B cell (primary cell): ENCODE data around the gene PARD6A. TPM values are rescaled to one million over a fixed set of nuclear protein-coding genes. Genes with fewer than 3 reads are reported as not detected.

Experiments
- ATAC-seq: fragments of 200-7000 bp; cut with Tn5 transposase; one replicate; pipeline ENCODE4 v1.10.0; 2021; ENCODE audit warnings: low read depth, mild to moderate bottlenecking, moderate number of reproducible peaks, moderate library complexity
- CTCF ChIA-PET: fragments of 350-600 bp; sonication (Branson Sonifier 250); formaldehyde crosslinking; loops from one replicate; lab custom pipeline; 2021; ENCODE audit warnings: antibody characterized with exemption, inconsistent platforms; lab: Charles Lee
- POLR2A ChIA-PET: fragments of 350-600 bp; sonication (Branson Sonifier 250); formaldehyde crosslinking; loops from one replicate; lab custom pipeline; 2021; ENCODE audit warnings: antibody characterized with exemption; lab: Charles Lee
- DNase-seq: peaks from one replicate; pipeline ENCODE4 v3.0.0; 2013
- H2AFZ ChIP-seq: 2 replicates; pipeline ENCODE4 v1.6.1; 2012; ENCODE audit warnings: mild to moderate bottlenecking, low read depth, low read length; ENCODE audit not compliant: insufficient read depth, poor library complexity, severe bottlenecking
- H3K27ac ChIP-seq, 2 donors: 1 replicate in 1 of 2; 2 replicates in 1 of 2; pipeline ENCODE4 v1.5.1; 2012 to 2013; ENCODE audit warnings: low read length in 2 of 2, mild to moderate bottlenecking in 2 of 2, moderate library complexity in 1 of 2
- H3K27me3 ChIP-seq, 4 experiments: fragments of 200-600 bp in 1 of 4; sonication (generic) in 1 of 4; replicated peaks in 1 of 4; 1 replicate in 2 of 4; 2 replicates in 2 of 4; pipeline versions ENCODE4 v1.6.1 to v1.7.0; 2013 to 2016; ENCODE audit warnings: low read length in 3 of 4, mild to moderate bottlenecking in 2 of 4, mixed read lengths in 1 of 4, moderate library complexity in 1 of 4; ENCODE audit not compliant: insufficient read depth in 4 of 4, control insufficient read depth in 3 of 4; ENCODE audit errors: control extremely low read depth in 1 of 4
- H3K36me3 ChIP-seq, 2 experiments: replicated peaks in 1 of 2; 1 replicate in 1 of 2; 2 replicates in 1 of 2; pipeline versions ENCODE4 v1.6.1 to v1.7.1; 2013; ENCODE audit warnings: low read length in 1 of 2; ENCODE audit not compliant: insufficient read depth in 2 of 2, control insufficient read depth in 1 of 2; ENCODE audit errors: control extremely low read depth in 1 of 2, extremely low read depth in 1 of 2
- H3K4me1 ChIP-seq, 2 donors: fragments of 200-600 bp in 1 of 2; sonication (generic) in 1 of 2; 1 replicate in 1 of 2; 2 replicates in 1 of 2; pipeline versions ENCODE4 v1.5.1 to v1.6.1; 2013 to 2017; ENCODE audit warnings: low read length in 2 of 2; ENCODE audit not compliant: control insufficient read depth in 2 of 2, insufficient read depth in 2 of 2
- H3K4me2 ChIP-seq: replicated peaks from 2 replicates; pipeline ENCODE3; 2012; ENCODE audit warnings: mild to moderate bottlenecking, low read depth, low read length; ENCODE audit not compliant: poor library complexity, severe bottlenecking
- H3K4me3 ChIP-seq, 5 experiments: fragments of 200-600 bp in 1 of 5; sonication (generic) in 1 of 5; 1 replicate in 3 of 5; 2 replicates in 2 of 5; pipeline versions ENCODE4 v1.5.1 to v1.7.0; 2011 to 2016; ENCODE audit warnings: low read length in 4 of 5, mild to moderate bottlenecking in 4 of 5, low read depth in 2 of 5, control low read depth in 1 of 5, moderate library complexity in 1 of 5; ENCODE audit not compliant: insufficient read depth in 1 of 5; ENCODE audit errors: control extremely low read depth in 1 of 5, extremely low read depth in 1 of 5
- H3K79me2 ChIP-seq: fragments of 200-600 bp; sonication (generic); one replicate; pipeline ENCODE4 v1.6.0; 2016; ENCODE audit warnings: low read length; ENCODE audit not compliant: control insufficient read depth, insufficient read depth
- H3K9ac ChIP-seq: fragments of 200-600 bp; sonication (generic); 2 replicates; pipeline ENCODE4 v1.6.1; 2017; ENCODE audit warnings: mild to moderate bottlenecking, low read length, moderate library complexity
- H3K9me3 ChIP-seq, 3 donors: one replicate each; pipeline versions ENCODE4 v1.6.1 to v1.7.1; 2013; ENCODE audit warnings: low read length in 2 of 3; ENCODE audit not compliant: control insufficient read depth in 2 of 3, insufficient read depth in 1 of 3; ENCODE audit errors: control extremely low read depth in 1 of 3
- H4K20me1 ChIP-seq: 2 replicates; pipeline ENCODE4 v1.6.0; 2012; ENCODE audit warnings: mild to moderate bottlenecking, low read length; ENCODE audit not compliant: insufficient read depth, control insufficient read depth, poor library complexity, severe bottlenecking
- H3K27ac Mint-ChIP-seq: one replicate; pipeline ENCODE4 v1.8.0; 2021; ENCODE audit warnings: mixed read lengths
- H3K27me3 Mint-ChIP-seq: one replicate; pipeline ENCODE4 v1.8.0; 2021; ENCODE audit warnings: mixed read lengths
- H3K4me1 Mint-ChIP-seq: one replicate; pipeline ENCODE4 v1.8.0; 2021; ENCODE audit warnings: mixed read lengths
- H3K4me3 Mint-ChIP-seq: one replicate; pipeline ENCODE4 v1.8.0; 2021; ENCODE audit warnings: mixed read lengths
- H3K9me3 Mint-ChIP-seq: one replicate; pipeline ENCODE4 v1.8.0; 2022; ENCODE audit warnings: mixed read lengths; ENCODE audit not compliant: insufficient read depth
- CTCF ChIP-seq: fragments of 200-600 bp; IDR thresholded peaks from one replicate; pipeline ENCODE4 v1.8.0; 2022; ENCODE audit warnings: antibody characterized with exemption, mild to moderate bottlenecking
- EZH2 ChIP-seq: IDR thresholded peaks from 2 replicates; pipeline ENCODE4 v1.6.1; 2012; ENCODE audit warnings: borderline replicate concordance, low read depth, mild to moderate bottlenecking, moderate library complexity, low read length; ENCODE audit not compliant: insufficient read depth, poor library complexity, severe bottlenecking
- WGBS: methylation state at CpG from one replicate; pipeline ENCODE4 v1.1.5; 2013; ENCODE audit warnings: missing lambda C conversion rate; ENCODE audit not compliant: insufficient coverage; 5-methylcytosine and 5-hydroxymethylcytosine counted together
- intact Hi-C: fragments of 100-400 bp; cut with micrococcal nuclease; formaldehyde crosslinking; loops from one replicate; pipeline ENCODE4 v1.10.0; 2022
- polyA plus RNA-seq: library from polyadenylated mRNA; depleted of rRNA; stranded (reverse); fragments of >200 nt; gene quantifications from 2 replicates; pipeline ENCODE4 v1.2.3, GENCODE V29; 2012
- total RNA-seq, 2 donors: library from RNA; stranded (reverse); fragments of 120-200 nt in 1 of 2; gene quantifications; 1 replicate in 1 of 2; 2 replicates in 1 of 2; pipeline versions ENCODE4 v1.2.3 to v1.2.4, GENCODE V29; 2013 to 2022

PARD6A gene
- total and polyA plus RNA-seq, 2 donors (not counting 1 experiment from before 2014, with no cell fraction given), result 14.8 to 15.9 TPM

- intact Hi-C loops, result loop anchor here (10.0 kb wide), 2 partner anchors 423 to 1467 kb away; partner anchors contain the start of genes CHTF8, FHOD1, SLC9A5 and UTP4
- CTCF ChIA-PET, result interaction anchor here (0.6 to 11.7 kb wide), 25 partner anchors 11 to 337 kb away, joined by 3 to 136 read pairs (median 5); partner anchors contain the start of genes ATP6V0D1, CARMIL2, CTCF and GFOD2
- Mint-ChIP-seq H3K4me3 (peak overlapping the region; percentile 91), H3K9me3 (no peaks in the 10 kb centered on the region), H3K4me1 (peaks cover 44% of the 10 kb centered on the region), H3K27me3 (no peaks in the 10 kb centered on the region), H3K27ac (peak overlapping the region; percentile 84)
- Histone ChIP-seq H3K27ac (peak overlapping the region; percentile 77 to 86), H3K9ac (peak overlapping the region; percentile 87), H3K4me1 (peaks cover 34 to 44% of the 10 kb centered on the region in 2 donors), H3K4me3 (peak overlapping the region in 4 of 5 experiments; percentile 67 to 91 (median 80)), H4K20me1 (no peaks in the 10 kb centered on the region), H3K27me3 (no peaks in the 10 kb centered on the region), H2AFZ (peak overlapping the region; percentile 100), H3K79me2 (peaks cover 9% of the 10 kb centered on the region), H3K9me3 (no peaks in the 10 kb centered on the region), H3K36me3 (peaks cover 0 to 3% of the 10 kb centered on the region in 2 experiments), H3K4me2 (peak overlapping the region; percentile 99)
- 46% methylated on average over 6 of the region's 10 CpGs for WGBS
- TF ChIP-seq CTCF (no peak), EZH2 (no peak)
- DNase-seq (no peak), ATAC-seq (no peak)
- POLR2A ChIA-PET, result interaction anchor here (0.6 to 2.7 kb wide), 8 partner anchors 105 to 269 kb away, joined by 3 to 16 read pairs (median 5); partner anchors contain the start of genes ATP6V0D1, CTCF, PSMB10 and RANBP10
Measured at GRCh38 chr16:67667453-67667816, 6.7 kb downstream of the PARD6A start.
